CD4-positive, alpha-beta T cell (primary cell): Measurements from ENCODE around the gene SLC16A12. TPM values are rescaled to one million over a fixed set of nuclear protein-coding genes. Genes with fewer than 3 reads are reported as not detected.

ENCODE experiments used
- ATAC-seq: fragments of 200-7000 bp; cut with Tn5 transposase; one replicate; pipeline ENCODE4 v1.10.0; 2022; ENCODE audit warnings: mild to moderate bottlenecking; ENCODE audit not compliant: poor library complexity
- CTCF ChIA-PET: fragments of 350-600 bp; sonication (Branson Sonifier 250); formaldehyde crosslinking; loops from one replicate; lab custom pipeline; 2021; ENCODE audit warnings: antibody characterized with exemption, inconsistent platforms; lab: Charles Lee
- POLR2A ChIA-PET: fragments of 350-600 bp; sonication (Branson Sonifier 250); formaldehyde crosslinking; loops from one replicate; lab custom pipeline; 2021; ENCODE audit warnings: antibody characterized with exemption, inconsistent platforms; lab: Charles Lee
- DNase-seq, 14 experiments: peaks; one replicate each; pipeline ENCODE4 v3.0.0-alpha.2; 2013 to 2020; ENCODE audit warnings: mixed read lengths in 2 of 14
- H3K27ac ChIP-seq, 2 donors: one replicate each; pipeline versions ENCODE4 v1.5.1 to v1.7.0; 2013; ENCODE audit warnings: low read length in 2 of 2, low read depth in 1 of 2, mild to moderate bottlenecking in 1 of 2
- H3K27me3 ChIP-seq, 2 experiments: 1 replicate in 1 of 2; 2 replicates in 1 of 2; pipeline versions ENCODE4 v1.6.1 to v1.7.0; 2013; ENCODE audit warnings: low read length in 2 of 2, control low read depth in 1 of 2, mild to moderate bottlenecking in 1 of 2, moderate library complexity in 1 of 2; ENCODE audit not compliant: insufficient read depth in 2 of 2, control insufficient read depth in 1 of 2
- H3K36me3 ChIP-seq: one replicate; pipeline ENCODE4 v1.6.1; 2013; ENCODE audit warnings: low read length, control low read depth; ENCODE audit not compliant: insufficient read depth
- H3K4me1 ChIP-seq: one replicate; pipeline ENCODE4 v1.6.1; 2013; ENCODE audit warnings: low read length, control low read depth; ENCODE audit not compliant: insufficient read depth
- H3K4me3 ChIP-seq: one replicate; pipeline ENCODE4 v1.5.1; 2013; ENCODE audit warnings: mild to moderate bottlenecking, low read length, moderate library complexity
- H3K9me3 ChIP-seq, 2 experiments: 1 replicate in 1 of 2; 2 replicates in 1 of 2; pipeline versions ENCODE4 v1.6.1 to v1.7.0; 2013; ENCODE audit warnings: low read length in 2 of 2, mild to moderate bottlenecking in 2 of 2, control low read depth in 1 of 2, moderate library complexity in 1 of 2; ENCODE audit not compliant: control insufficient read depth in 1 of 2, insufficient read depth in 1 of 2
- H3K27ac Mint-ChIP-seq: one replicate; pipeline ENCODE4 v1.8.0; 2020; ENCODE audit warnings: mixed read lengths
- H3K27me3 Mint-ChIP-seq: one replicate; pipeline ENCODE4 v1.8.0; 2021; ENCODE audit warnings: mixed read lengths
- H3K36me3 Mint-ChIP-seq: one replicate; pipeline ENCODE4 v1.8.0; 2021; ENCODE audit warnings: low read depth, mixed read lengths
- H3K4me1 Mint-ChIP-seq: one replicate; pipeline ENCODE4 v1.8.0; 2021; ENCODE audit warnings: low read depth, mixed read lengths
- H3K4me3 Mint-ChIP-seq: one replicate; pipeline ENCODE4 v1.8.0; 2020; ENCODE audit warnings: mild to moderate bottlenecking, mixed read lengths
- H3K9me3 Mint-ChIP-seq: one replicate; pipeline ENCODE4 v1.8.0; 2020; ENCODE audit warnings: mixed read lengths
- CTCF ChIP-seq: fragments of 200-600 bp; IDR thresholded peaks from one replicate; pipeline ENCODE4 v1.8.0; 2022; ENCODE audit warnings: antibody characterized with exemption, mild to moderate bottlenecking
- intact Hi-C, 2 experiments: fragments of 100-400 bp; cut with DNase I in 1 of 2; cut with micrococcal nuclease in 1 of 2; formaldehyde crosslinking; loops; one replicate each; pipeline versions ENCODE4 v1.15.1 to v1.9.0; 2023 to 2025; cut with DNase I, micrococcal nuclease
- total RNA-seq, 174 experiments: library from RNA in 2 of 174; stranded (reverse) in 2 of 174; gene quantifications; one replicate each; pipeline ENCODE4 v1.2.3 and lab custom pipeline; 2021 to 2026

Gene SLC16A12
- total RNA-seq, 2 experiments from 2014 or later, result not detected

GRCh38 chr10:89390476-89391225 is 144.7 kb downstream of the SLC16A12 start:
- CTCF ChIA-PET, result no interaction called here
- Histone ChIP-seq H3K27me3 (no peaks in the 10 kb centered on the region), H3K36me3 (no peaks in the 10 kb centered on the region), H3K4me1 (peaks cover 21% of the 10 kb centered on the region), H3K4me3 (no peak overlapping the region), H3K9me3 (no peaks in the 10 kb centered on the region), H3K27ac (no peak overlapping the region)
- Mint-ChIP-seq H3K27ac (peak overlapping the region; percentile 48), H3K36me3 (peaks cover 7% of the 10 kb centered on the region), H3K27me3 (no peaks in the 10 kb centered on the region), H3K4me1 (peaks cover 35% of the 10 kb centered on the region), H3K9me3 (no peaks in the 10 kb centered on the region), H3K4me3 (peak overlapping the region; percentile 93)
- intact Hi-C loops, result no loop called here
- POLR2A ChIA-PET, result interaction anchor here (0.6 to 4.0 kb wide), 5 partner anchors 23 to 139 kb away, joined by 3 to 123 read pairs (median 4); partner anchors contain the start of genes IFIT2, IFIT5 and LIPA
- TF ChIP-seq CTCF, result no peak
- ATAC-seq (no peak), DNase-seq (no peak)

- no peak for ATAC-seq
- Histone ChIP-seq H3K27ac (no peak overlapping the region), H3K9me3 (no peaks in the 10 kb centered on the region), H3K27me3 (no peaks in the 10 kb centered on the region), H3K4me3 (no peak overlapping the region), H3K36me3 (no peaks in the 10 kb centered on the region), H3K4me1 (peaks cover 16% of the 10 kb centered on the region)
- peak overlapping the region; percentile 16 for H3K4me3 Mint-ChIP-seq
- H3K27ac Mint-ChIP-seq, result no peak overlapping the region
- intact Hi-C loops, result no loop called here
- no peaks in the 10 kb centered on the region for H3K9me3 Mint-ChIP-seq
- no peaks in the 10 kb centered on the region for H3K27me3 Mint-ChIP-seq
- CTCF ChIA-PET, result interaction anchor here (0.6 to 1.2 kb wide), 2 partner anchors 9 to 127 kb away, joined by 3 to 4 read pairs; no protein-coding TSS in a partner anchor
- H3K36me3 Mint-ChIP-seq, result peaks cover 7% of the 10 kb centered on the region
- POLR2A ChIA-PET, result interaction anchor here (0.7 to 3.3 kb wide), 4 partner anchors 25 to 137 kb away, joined by 3 to 10 read pairs (median 4); partner anchors contain the start of genes IFIT2, IFIT5 and LIPA
- peaks cover 22% of the 10 kb centered on the region for H3K4me1 Mint-ChIP-seq
- DNase-seq, result peak in 3 of 14 experiments; percentile 32 to 55 (median 54)
- peak; percentile 40 for TF ChIP-seq CTCF
Measured at GRCh38 chr10:89389254-89389653, 146.1 kb downstream of the SLC16A12 start.

- Histone ChIP-seq H3K9me3 (no peaks in the 10 kb centered on the region), H3K4me1 (peaks cover 16% of the 10 kb centered on the region), H3K4me3 (no peak overlapping the region), H3K27me3 (no peaks in the 10 kb centered on the region), H3K36me3 (no peaks in the 10 kb centered on the region), H3K27ac (no peak overlapping the region)
- intact Hi-C loops, result no loop called here
- Mint-ChIP-seq H3K4me1 (peaks cover 17% of the 10 kb centered on the region), H3K9me3 (no peaks in the 10 kb centered on the region), H3K36me3 (peaks cover 7% of the 10 kb centered on the region), H3K4me3 (no peak overlapping the region), H3K27ac (no peak overlapping the region), H3K27me3 (no peaks in the 10 kb centered on the region)
- ATAC-seq, result no peak
- no peak for TF ChIP-seq CTCF
- no peak for DNase-seq
- ChIA-PET CTCF (interaction anchor here (0.7 to 1.2 kb wide), 4 partner anchors 9 to 1195 kb away, joined by 3 to 4 read pairs (median 3); no protein-coding TSS in a partner anchor), POLR2A (interaction anchor here (0.7 to 3.3 kb wide), 4 partner anchors 25 to 137 kb away, joined by 3 to 10 read pairs (median 4); partner anchors contain the start of genes IFIT2, IFIT5 and LIPA)
Measured at GRCh38 chr10:89388806-89389205, 146.6 kb downstream of the SLC16A12 start.
